Bone marrow (tissue), 2 donors: ENCODE data around the gene FAM98C.
"Not testable (repeated sequence)": the region's sequence is repeated elsewhere in the genome, so short reads cannot be mapped to it uniquely, and the experiment has no call there.

Experiments used
- DNase-seq, 2 donors: peaks; one replicate each; lab custom pipeline; 2025; lab: John Stamatoyannopoulos, UW

Gene FAM98C

GRCh38 chr19:38427035-38427677 lies 24.3 kb downstream of the FAM98C start:
- DNase-seq: not testable (repeated sequence)

- DNase-seq: no peak
Measured at GRCh38 chr19:38429055-38429810, 26.3 kb downstream of the FAM98C start.

- no peak for DNase-seq
Measured at GRCh38 chr19:38429811-38430156, 26.9 kb downstream of the FAM98C start.

- DNase-seq: no peak
Measured at GRCh38 chr19:38430931-38431330, 28.0 kb downstream of the FAM98C start.

GRCh38 chr19:38433268-38433733 lies 30.4 kb downstream of the FAM98C start, which contains the start of gene RYR1:
RYR1 (plus strand) TSS chr19:38433691; CDS start chr19:38433830, 139 bp downstream.
- DNase-seq: peak in 1 of 2 donors; percentile 11

GRCh38 chr19:38434549-38435051 lies 31.7 kb downstream of the FAM98C start:
- no peak for DNase-seq

GRCh38 chr19:38437295-38437694 lies 34.4 kb downstream of the FAM98C start:
- DNase-seq: no peak

- DNase-seq: no peak
Measured at GRCh38 chr19:38437917-38438316, 35.0 kb downstream of the FAM98C start.

GRCh38 chr19:38440592-38440991 lies 37.7 kb downstream of the FAM98C start:
- no peak for DNase-seq

GRCh38 chr19:38441657-38442348 lies 38.9 kb downstream of the FAM98C start:
- DNase-seq: peak in 1 of 2 donors; percentile 60

GRCh38 chr19:38442736-38443135 lies 39.8 kb downstream of the FAM98C start:
- no peak for DNase-seq

- DNase-seq: no peak
Measured at GRCh38 chr19:38443458-38443999, 40.6 kb downstream of the FAM98C start.

GRCh38 chr19:38444026-38444425 lies 41.1 kb downstream of the FAM98C start:
- DNase-seq: no peak

- DNase-seq: no peak
Measured at GRCh38 chr19:38445362-38445761, 42.5 kb downstream of the FAM98C start.

- no peak for DNase-seq
Measured at GRCh38 chr19:38448225-38448624, 45.3 kb downstream of the FAM98C start.

GRCh38 chr19:38449518-38449917 lies 46.6 kb downstream of the FAM98C start:
- DNase-seq: no peak

GRCh38 chr19:38451036-38451435 lies 48.1 kb downstream of the FAM98C start:
- DNase-seq: no peak

- no peak for DNase-seq
Measured at GRCh38 chr19:38451629-38452028, 48.7 kb downstream of the FAM98C start.

GRCh38 chr19:38452430-38453366 lies 49.8 kb downstream of the FAM98C start:
- DNase-seq: no peak

GRCh38 chr19:38453596-38453995 lies 50.7 kb downstream of the FAM98C start:
- no peak for DNase-seq

GRCh38 chr19:38455031-38455430 lies 52.1 kb downstream of the FAM98C start:
- no peak for DNase-seq
